WERI-Rb-1 (cell line): ENCODE results near the gene ITGB7.

ENCODE experiments used
- DNase-seq: peaks from one replicate; pipeline ENCODE4 v3.0.0-alpha.2; 2020
- H3K27ac ChIP-seq: fragments of 250-450 bp; sonication (Bioruptor Pico); 2 replicates; pipeline ENCODE4 v1.5.1; 2020; ENCODE audit warnings: mild to moderate bottlenecking, moderate library complexity
- H3K27me3 ChIP-seq: fragments of 250-450 bp; sonication (Bioruptor Pico); 2 replicates; pipeline ENCODE4 v1.5.1; 2021; ENCODE audit warnings: mild to moderate bottlenecking, low read depth, moderate library complexity; ENCODE audit not compliant: insufficient read depth, severe bottlenecking
- H3K36me3 ChIP-seq: fragments of 250-450 bp; sonication (Bioruptor Pico); 2 replicates; pipeline ENCODE4 v1.5.1; 2020; ENCODE audit warnings: mild to moderate bottlenecking, moderate library complexity
- H3K4me3 ChIP-seq: 2 replicates; pipeline ENCODE4 v1.5.1; 2011; ENCODE audit warnings: low read depth, mild to moderate bottlenecking, control low read depth, low read length
- H3K9me3 ChIP-seq: fragments of 250-450 bp; sonication (Bioruptor Pico); 2 replicates; pipeline ENCODE4 v1.5.1; 2021; ENCODE audit warnings: mild to moderate bottlenecking, moderate library complexity; ENCODE audit not compliant: severe bottlenecking
- TF ChIP-seq, protein P1 (sequence below): IDR thresholded peaks from 2 replicates; pipeline ENCODE4 v1.5.1; 2011; ENCODE audit warnings: low read depth, mild to moderate bottlenecking, control low read depth, inconsistent platforms, low read length

Gene ITGB7

DNA sequence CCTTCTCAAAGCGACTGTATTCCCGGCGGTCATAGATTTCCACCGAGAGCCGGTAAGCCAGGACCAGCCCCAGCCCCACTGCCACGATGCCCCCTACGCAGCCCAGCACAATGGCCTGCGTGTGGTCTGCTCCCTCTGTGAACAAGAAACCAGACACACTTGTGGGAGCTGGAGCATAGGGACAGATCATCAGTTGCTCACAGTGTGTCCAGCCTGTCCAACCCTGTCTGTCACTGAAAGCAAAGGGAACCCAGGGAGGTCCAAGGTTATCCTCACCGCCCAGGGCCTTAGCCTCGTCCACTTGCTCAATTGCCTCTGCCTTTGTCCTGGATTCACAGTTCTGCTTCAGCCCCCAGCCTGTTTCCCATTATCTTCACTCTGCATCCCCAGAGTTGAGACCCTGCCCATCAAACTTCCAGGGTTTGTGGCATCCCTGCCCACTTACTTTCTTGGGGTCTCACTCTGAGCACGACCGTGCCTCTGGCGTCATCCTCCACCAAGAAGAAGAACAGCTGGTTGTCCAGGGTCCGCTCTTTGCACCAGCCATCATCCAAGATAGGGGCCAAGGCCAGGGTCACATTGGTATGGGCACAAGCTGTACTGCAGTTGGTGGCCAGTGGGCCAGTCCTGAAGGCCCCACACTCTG lies 15.0 kb downstream of the ITGB7 start:
- no peaks in the 10 kb centered on the region for H3K27me3 ChIP-seq
- H3K27ac ChIP-seq = no peak overlapping the region
- H3K36me3 ChIP-seq = peaks cover 23% of the 10 kb centered on the region
- H3K4me3 ChIP-seq = no peak overlapping the region
- TF ChIP-seq, protein P1, sequence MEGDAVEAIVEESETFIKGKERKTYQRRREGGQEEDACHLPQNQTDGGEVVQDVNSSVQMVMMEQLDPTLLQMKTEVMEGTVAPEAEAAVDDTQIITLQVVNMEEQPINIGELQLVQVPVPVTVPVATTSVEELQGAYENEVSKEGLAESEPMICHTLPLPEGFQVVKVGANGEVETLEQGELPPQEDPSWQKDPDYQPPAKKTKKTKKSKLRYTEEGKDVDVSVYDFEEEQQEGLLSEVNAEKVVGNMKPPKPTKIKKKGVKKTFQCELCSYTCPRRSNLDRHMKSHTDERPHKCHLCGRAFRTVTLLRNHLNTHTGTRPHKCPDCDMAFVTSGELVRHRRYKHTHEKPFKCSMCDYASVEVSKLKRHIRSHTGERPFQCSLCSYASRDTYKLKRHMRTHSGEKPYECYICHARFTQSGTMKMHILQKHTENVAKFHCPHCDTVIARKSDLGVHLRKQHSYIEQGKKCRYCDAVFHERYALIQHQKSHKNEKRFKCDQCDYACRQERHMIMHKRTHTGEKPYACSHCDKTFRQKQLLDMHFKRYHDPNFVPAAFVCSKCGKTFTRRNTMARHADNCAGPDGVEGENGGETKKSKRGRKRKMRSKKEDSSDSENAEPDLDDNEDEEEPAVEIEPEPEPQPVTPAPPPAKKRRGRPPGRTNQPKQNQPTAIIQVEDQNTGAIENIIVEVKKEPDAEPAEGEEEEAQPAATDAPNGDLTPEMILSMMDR = no peak
- DNase-seq = no peak
- H3K9me3 ChIP-seq = no peaks in the 10 kb centered on the region

GRCh38 chr12:53191096-53191884 lies 15.8 kb downstream of the ITGB7 start:
- H3K9me3 ChIP-seq = no peaks in the 10 kb centered on the region
- TF ChIP-seq, protein P1 = no peak
- H3K27ac ChIP-seq = no peak overlapping the region
- no peak for DNase-seq
- H3K27me3 ChIP-seq = no peaks in the 10 kb centered on the region
- no peak overlapping the region for H3K4me3 ChIP-seq
- peaks cover 30% of the 10 kb centered on the region for H3K36me3 ChIP-seq

GRCh38 chr12:53190108-53190729 lies 16.8 kb downstream of the ITGB7 start:
- TF ChIP-seq, protein P1 = peak; percentile 89
- peak; percentile 62 for DNase-seq
- H3K27ac ChIP-seq = no peak overlapping the region
- no peak overlapping the region for H3K4me3 ChIP-seq
- no peaks in the 10 kb centered on the region for H3K9me3 ChIP-seq
- H3K27me3 ChIP-seq = no peaks in the 10 kb centered on the region
- peaks cover 41% of the 10 kb centered on the region for H3K36me3 ChIP-seq

GRCh38 chr12:53187145-53187899 lies 19.7 kb downstream of the ITGB7 start:
- no peak overlapping the region for H3K4me3 ChIP-seq
- H3K27me3 ChIP-seq = no peaks in the 10 kb centered on the region
- TF ChIP-seq, protein P1 = no peak
- H3K9me3 ChIP-seq = no peaks in the 10 kb centered on the region
- no peak for DNase-seq
- H3K27ac ChIP-seq = no peak overlapping the region
- H3K36me3 ChIP-seq = peaks cover 70% of the 10 kb centered on the region

DNA sequence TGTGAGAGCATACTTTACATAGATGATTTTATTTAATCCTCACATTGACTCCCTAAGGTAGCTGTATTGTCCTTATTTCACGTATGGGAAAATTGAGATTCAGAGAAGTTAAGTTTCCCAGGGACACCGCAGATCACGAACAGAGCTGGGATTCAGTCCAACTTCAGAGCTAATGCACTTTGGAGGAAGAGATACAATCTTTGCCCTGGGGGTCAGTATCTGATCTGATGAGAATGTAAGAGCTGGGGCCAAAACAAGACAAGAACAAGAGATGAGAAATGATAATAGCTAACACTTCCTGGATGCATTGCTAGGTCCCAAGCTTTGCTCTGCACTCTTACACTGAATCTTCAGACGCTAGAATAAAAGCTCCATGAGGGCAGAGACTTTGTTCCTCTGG lies 20.3 kb downstream of the ITGB7 start:
- Histone ChIP-seq H3K36me3 (peaks cover 76% of the 10 kb centered on the region), H3K4me3 (no peak overlapping the region), H3K27ac (no peak overlapping the region), H3K27me3 (no peaks in the 10 kb centered on the region), H3K9me3 (no peaks in the 10 kb centered on the region)
- TF ChIP-seq, protein P1 = no peak
- no peak for DNase-seq
